Skeletal muscle tissue (tissue), 4 donors: ENCODE data around the gene CASP6. TPM values are rescaled to one million over a fixed set of nuclear protein-coding genes. Genes with fewer than 3 reads are reported as not detected.
A peak's percentile ranks its signal among the peaks of the same experiment; 100 is the strongest.

Experiments
- H3K27ac ChIP-seq: one replicate; pipeline ENCODE4 v1.7.0; 2013; ENCODE audit warnings: mild to moderate bottlenecking, low read depth, low read length, inconsistent platforms
- H3K27me3 ChIP-seq, 3 donors: one replicate each; pipeline ENCODE4 v1.7.0; 2013; ENCODE audit warnings: low read length in 3 of 3; ENCODE audit not compliant: control insufficient read depth in 3 of 3, insufficient read depth in 3 of 3
- H3K36me3 ChIP-seq, 3 donors: one replicate each; pipeline ENCODE4 v1.7.0; 2013; ENCODE audit warnings: low read length in 3 of 3; ENCODE audit not compliant: control insufficient read depth in 3 of 3, insufficient read depth in 3 of 3
- H3K4me1 ChIP-seq, 3 donors: one replicate each; pipeline ENCODE4 v1.7.0; 2013; ENCODE audit warnings: low read length in 3 of 3, mild to moderate bottlenecking in 3 of 3; ENCODE audit not compliant: control insufficient read depth in 3 of 3, insufficient read depth in 3 of 3
- H3K4me3 ChIP-seq, 3 donors: one replicate each; pipeline ENCODE4 v1.7.0; 2013; ENCODE audit warnings: low read length in 3 of 3
- H3K9ac ChIP-seq, 3 donors: one replicate each; pipeline ENCODE4 v1.7.0; 2013; ENCODE audit warnings: low read length in 3 of 3, mild to moderate bottlenecking in 3 of 3, moderate library complexity in 2 of 3, low read depth in 1 of 3
- H3K9me3 ChIP-seq, 3 donors: one replicate each; pipeline ENCODE4 v1.7.0; 2013; ENCODE audit warnings: low read length in 3 of 3; ENCODE audit not compliant: control insufficient read depth in 3 of 3
- total RNA-seq: library from RNA; depleted of rRNA; stranded (reverse); fragments of >200 nt; gene quantifications from one replicate; pipeline ENCODE4 v1.2.3, GENCODE V29; 2014
- donor health status: Osteomylitis.

CASP6 gene
- total RNA-seq, 1 donor from 2014 or later: 14.6 TPM

DNA sequence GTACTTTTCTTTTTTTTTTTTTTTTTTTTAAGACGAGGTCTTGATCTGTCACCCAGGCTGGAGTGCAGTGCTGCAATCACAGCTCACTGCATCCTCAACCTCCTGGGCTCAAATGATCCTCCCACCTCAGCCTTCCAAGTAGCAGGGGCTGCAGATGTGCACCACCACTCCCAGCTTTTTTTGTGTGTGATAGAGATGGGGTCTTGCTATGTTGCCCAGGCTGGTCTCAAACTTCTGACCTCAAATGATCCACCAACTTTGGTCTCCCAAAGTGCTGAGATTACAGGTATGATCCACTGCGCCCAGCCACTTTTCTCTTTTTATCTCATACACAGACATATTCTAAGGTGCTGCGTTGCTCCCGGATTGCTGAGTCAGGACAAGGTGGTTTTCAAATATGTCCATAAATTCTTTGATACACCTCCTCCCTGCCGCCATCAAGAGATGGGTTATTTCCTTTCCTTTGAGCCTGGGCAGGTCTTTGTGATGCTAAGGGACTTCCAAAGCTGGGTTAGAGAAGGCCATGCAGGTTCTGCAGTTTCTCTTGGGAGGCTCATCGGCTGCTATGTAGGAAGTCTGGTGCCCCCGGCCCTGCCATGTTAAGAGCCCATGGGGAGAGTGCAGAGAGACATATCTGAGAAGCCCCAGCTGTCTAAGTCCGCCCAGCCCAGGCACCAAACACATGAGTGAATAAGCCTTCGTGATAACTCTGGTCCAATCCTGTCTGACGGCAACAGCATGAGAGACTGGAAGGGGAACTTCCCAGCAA, 35.0 kb upstream of the CASP6 start:
- Histone ChIP-seq H3K4me1 (no peaks in the 10 kb centered on the region), H3K27ac (no peak overlapping the region), H3K27me3 (no peaks in the 10 kb centered on the region), H3K4me3 (no peak overlapping the region), H3K36me3 (no peaks in the 10 kb centered on the region), H3K9ac (no peak overlapping the region), H3K9me3 (no peaks in the 10 kb centered on the region)

GRCh38 chr4:109735566-109736365, 32.5 kb upstream of the CASP6 start:
- Histone ChIP-seq H3K27me3 (no peaks in the 10 kb centered on the region), H3K4me3 (no peak overlapping the region), H3K4me1 (peaks cover 0 to 2% (median 0%) of the 10 kb centered on the region in 3 donors), H3K9ac (no peak overlapping the region), H3K27ac (no peak overlapping the region), H3K36me3 (no peaks in the 10 kb centered on the region), H3K9me3 (no peaks in the 10 kb centered on the region)

DNA sequence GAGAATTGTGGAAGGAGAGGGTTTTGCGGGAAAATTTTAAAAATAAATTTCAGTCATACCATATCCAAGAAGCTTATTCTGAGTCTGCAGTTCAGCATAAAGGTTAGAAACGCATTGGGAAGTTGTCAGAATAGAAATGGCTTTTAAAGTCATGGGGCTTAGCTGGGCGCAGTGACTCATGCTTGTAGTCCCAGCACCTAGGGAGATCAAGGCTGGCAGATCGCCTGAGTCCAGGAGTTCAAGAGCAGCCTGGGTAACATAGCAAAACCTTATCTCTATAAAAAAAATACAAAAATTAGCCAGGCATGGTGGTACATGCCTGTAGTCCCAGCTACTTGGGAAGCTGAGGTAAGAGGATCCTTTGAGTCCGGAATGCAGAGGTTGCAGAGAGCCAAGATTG, 30.5 kb upstream of the CASP6 start:
- no peaks in the 10 kb centered on the region for H3K36me3 ChIP-seq
- H3K9me3 ChIP-seq: no peaks in the 10 kb centered on the region
- no peak overlapping the region for H3K9ac ChIP-seq
- no peaks in the 10 kb centered on the region for H3K27me3 ChIP-seq
- H3K27ac ChIP-seq: no peak overlapping the region
- peaks cover 3 to 13% (median 7%) of the 10 kb centered on the region in 3 donors for H3K4me1 ChIP-seq
- no peak overlapping the region for H3K4me3 ChIP-seq

GRCh38 chr4:109730619-109731545, 27.6 kb upstream of the CASP6 start:
- Histone ChIP-seq H3K27me3 (no peaks in the 10 kb centered on the region), H3K27ac (peak overlapping the region; percentile 91), H3K4me1 (peaks cover 7 to 17% (median 8%) of the 10 kb centered on the region in 3 donors), H3K36me3 (no peaks in the 10 kb centered on the region), H3K9me3 (no peaks in the 10 kb centered on the region), H3K9ac (peak overlapping the region; percentile 88 to 96 (median 91)), H3K4me3 (peak overlapping the region; percentile 78 to 91 (median 90))

GRCh38 chr4:109729718-109730618, 26.7 kb upstream of the CASP6 start, which contains the start of gene PLA2G12A:
Gene PLA2G12A (minus strand): TSS chr4:109730070. CDS start chr4:109729809, 261 bp downstream.
- Histone ChIP-seq H3K9ac (peak within 1 kb of the TSS; percentile 88 to 96 (median 91)), H3K27me3 (no peaks in the 10 kb centered on the region), H3K9me3 (no peaks in the 10 kb centered on the region), H3K4me3 (peak within 1 kb of the TSS; percentile 90 to 92 (median 91)), H3K36me3 (no peaks in the 10 kb centered on the region), H3K4me1 (peaks cover 7 to 17% (median 8%) of the 10 kb centered on the region in 3 donors), H3K27ac (peak within 1 kb of the TSS; percentile 91)

DNA sequence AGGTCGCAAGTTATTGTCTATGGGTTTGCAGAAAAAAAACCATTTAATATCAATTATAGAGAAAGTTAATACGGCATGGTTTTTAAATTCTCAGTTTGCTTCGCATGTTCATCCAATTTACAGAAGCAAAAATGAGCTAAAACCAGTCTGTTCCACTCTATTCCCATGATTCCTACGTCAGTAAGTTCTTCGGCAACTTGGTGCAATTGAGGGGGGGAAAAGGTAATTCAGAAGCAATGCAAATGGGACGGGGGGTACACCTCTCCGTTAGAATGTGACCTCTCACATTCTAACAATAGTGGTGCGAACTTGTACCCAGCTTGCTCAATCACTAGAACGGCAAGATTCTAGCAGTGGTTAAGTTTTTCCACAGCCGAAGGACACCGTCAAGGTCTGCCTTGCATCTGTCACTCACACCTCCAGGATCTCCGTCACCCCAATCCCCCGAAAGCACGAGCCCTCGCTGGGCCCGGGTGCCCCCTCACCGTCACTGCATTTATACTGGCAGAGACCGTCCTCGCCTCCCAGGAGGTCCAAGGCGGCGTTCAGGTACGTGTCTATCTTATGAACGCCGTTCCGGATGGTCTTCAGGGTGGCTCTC, 26.0 kb upstream of the CASP6 start:
- peaks cover 7 to 17% (median 8%) of the 10 kb centered on the region in 3 donors for H3K4me1 ChIP-seq
- no peaks in the 10 kb centered on the region for H3K9me3 ChIP-seq
- no peaks in the 10 kb centered on the region for H3K36me3 ChIP-seq
- H3K27me3 ChIP-seq: no peaks in the 10 kb centered on the region
- peak overlapping the region; percentile 78 to 87 (median 83) for H3K9ac ChIP-seq
- H3K27ac ChIP-seq: peak overlapping the region; percentile 63
- peak overlapping the region; percentile 90 to 92 (median 90) for H3K4me3 ChIP-seq

DNA sequence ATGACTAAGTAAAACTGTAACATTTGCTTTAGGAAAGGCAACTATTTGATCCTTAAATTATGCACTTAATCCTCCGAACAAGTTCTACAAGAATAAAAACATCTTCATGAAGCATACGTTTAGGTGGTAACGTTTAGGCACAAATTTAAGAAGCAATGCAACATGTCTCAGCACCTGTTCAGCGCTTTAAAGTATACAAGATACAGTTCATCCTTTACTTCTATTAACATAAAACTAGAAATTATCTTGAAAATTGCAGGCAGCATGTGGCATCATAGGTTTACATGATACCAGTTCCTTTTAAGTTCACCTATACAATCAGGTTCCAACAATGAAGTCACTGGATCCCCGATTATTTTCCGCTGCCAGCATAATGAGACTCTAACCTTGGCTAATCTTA, 25.1 kb upstream of the CASP6 start:
- no peak overlapping the region for H3K27ac ChIP-seq
- no peak overlapping the region for H3K9ac ChIP-seq
- no peaks in the 10 kb centered on the region for H3K27me3 ChIP-seq
- H3K4me3 ChIP-seq: peak overlapping the region in 2 of 3 donors; percentile 14 to 92
- peaks cover 7 to 17% (median 8%) of the 10 kb centered on the region in 3 donors for H3K4me1 ChIP-seq
- H3K36me3 ChIP-seq: no peaks in the 10 kb centered on the region
- no peaks in the 10 kb centered on the region for H3K9me3 ChIP-seq

DNA sequence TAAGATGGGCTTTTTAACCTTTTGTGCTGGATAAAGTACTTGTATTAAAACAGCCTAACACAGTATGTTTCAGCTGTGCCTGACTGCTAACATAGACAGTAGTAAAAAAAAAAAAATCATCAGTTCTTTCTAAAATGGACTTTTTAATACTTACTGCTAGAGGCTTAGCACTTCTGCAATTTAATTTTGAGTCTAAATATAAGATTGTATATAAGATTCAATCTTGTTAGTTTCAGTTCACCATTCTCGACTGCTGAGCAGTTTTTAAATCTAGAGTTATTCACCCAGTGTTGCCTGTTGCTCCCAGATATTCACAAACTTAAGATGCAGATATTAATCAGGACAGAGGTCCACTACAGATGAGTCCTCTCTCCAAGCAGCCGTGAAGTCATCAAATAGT, 19.9 kb upstream of the CASP6 start:
- peaks cover 0 to 3% (median 0%) of the 10 kb centered on the region in 3 donors for H3K4me1 ChIP-seq
- no peaks in the 10 kb centered on the region for H3K9me3 ChIP-seq
- H3K27ac ChIP-seq: no peak overlapping the region

More for the DNA sequence above, 19.9 kb upstream of the CASP6 start:
- Histone ChIP-seq H3K4me3 (no peak overlapping the region), H3K9ac (no peak overlapping the region), H3K36me3 (no peaks in the 10 kb centered on the region), H3K27me3 (no peaks in the 10 kb centered on the region)
